Mesenchymal stem cell (in vitro differentiated cells and primary cell): ENCODE results near the gene KLC1.

Experiments used
- DNase-seq: peaks from one replicate; pipeline ENCODE4 v3.0.0-alpha.2; 2013
- H2AFZ ChIP-seq: one replicate; pipeline ENCODE4 v1.6.1; 2013; ENCODE audit warnings: low read depth, mild to moderate bottlenecking, control low read depth, inconsistent platforms, low read length, moderate library complexity
- H2AK5ac ChIP-seq: 2 replicates; pipeline ENCODE4 v1.6.1; 2013; ENCODE audit warnings: low read length, moderate library complexity, mild to moderate bottlenecking, inconsistent platforms; ENCODE audit not compliant: severe bottlenecking
- H2BK120ac ChIP-seq: one replicate; pipeline ENCODE4 v1.6.1; 2013; ENCODE audit warnings: low read depth, mild to moderate bottlenecking, inconsistent platforms, low read length, moderate library complexity
- H2BK12ac ChIP-seq, 2 experiments: one replicate each; pipeline ENCODE4 v1.6.1; 2013; ENCODE audit warnings: inconsistent platforms in 2 of 2, low read length in 2 of 2, mild to moderate bottlenecking in 2 of 2, moderate library complexity in 2 of 2, control low read depth in 1 of 2
- H2BK15ac ChIP-seq: one replicate; pipeline ENCODE4 v1.6.1; 2013; ENCODE audit warnings: mild to moderate bottlenecking, low read depth, inconsistent platforms; ENCODE audit not compliant: poor library complexity, severe bottlenecking
- H2BK5ac ChIP-seq: 2 replicates; pipeline ENCODE4 v1.6.1; 2013; ENCODE audit warnings: low read depth, mild to moderate bottlenecking, low read length, control low read depth, inconsistent platforms; ENCODE audit not compliant: poor library complexity, severe bottlenecking
- H3K14ac ChIP-seq, 2 experiments: one replicate each; pipeline ENCODE4 v1.6.1; 2013; ENCODE audit warnings: inconsistent platforms in 2 of 2, low read length in 2 of 2, control low read depth in 1 of 2, mild to moderate bottlenecking in 1 of 2, moderate library complexity in 1 of 2
- H3K18ac ChIP-seq, 2 experiments: one replicate each; pipeline ENCODE4 v1.6.1; 2013; ENCODE audit warnings: inconsistent platforms in 2 of 2, low read length in 2 of 2, control low read depth in 1 of 2, low read depth in 1 of 2, mild to moderate bottlenecking in 1 of 2
- H3K23ac ChIP-seq, 2 experiments: one replicate each; pipeline ENCODE4 v1.6.1; 2013; ENCODE audit warnings: inconsistent platforms in 2 of 2, low read length in 2 of 2, mild to moderate bottlenecking in 2 of 2, moderate library complexity in 2 of 2, control low read depth in 1 of 2
- H3K27ac ChIP-seq: 2 replicates; pipeline ENCODE4 v1.5.1; 2013; ENCODE audit warnings: mild to moderate bottlenecking, moderate library complexity, low read length, control low read depth, inconsistent platforms; ENCODE audit not compliant: poor library complexity, severe bottlenecking
- H3K27me3 ChIP-seq, 2 experiments: 2 replicates each; pipeline versions ENCODE4 v1.6.1 to v1.7.0; 2013; ENCODE audit warnings: low read length in 2 of 2, mild to moderate bottlenecking in 2 of 2, moderate library complexity in 2 of 2, control low read depth in 1 of 2, inconsistent platforms in 1 of 2; ENCODE audit not compliant: control insufficient read depth in 1 of 2, insufficient read depth in 1 of 2
- H3K36me3 ChIP-seq, 2 experiments: 2 replicates each; pipeline versions ENCODE4 v1.6.1 to v1.7.0; 2013; ENCODE audit warnings: low read length in 2 of 2, control low read depth in 1 of 2, inconsistent platforms in 1 of 2, low read depth in 1 of 2, mild to moderate bottlenecking in 1 of 2; ENCODE audit not compliant: insufficient read depth in 2 of 2, control insufficient read depth in 1 of 2
- H3K4ac ChIP-seq, 2 experiments: one replicate each; pipeline ENCODE4 v1.6.1; 2013; ENCODE audit warnings: inconsistent platforms in 2 of 2, low read length in 2 of 2, mild to moderate bottlenecking in 2 of 2, moderate library complexity in 2 of 2, control low read depth in 1 of 2, low read depth in 1 of 2
- H3K4me1 ChIP-seq: 2 replicates; pipeline ENCODE4 v1.6.1; 2013; ENCODE audit warnings: low read depth, low read length, control low read depth; ENCODE audit not compliant: control insufficient read depth, insufficient read depth
- H3K4me2 ChIP-seq: 2 replicates; pipeline ENCODE4 v1.6.1; 2013; ENCODE audit warnings: low read length, mild to moderate bottlenecking, inconsistent platforms; ENCODE audit not compliant: poor library complexity, severe bottlenecking
- H3K4me3 ChIP-seq, 2 experiments: 2 replicates each; pipeline versions ENCODE4 v1.5.1 to v1.7.0; 2013; ENCODE audit warnings: low read length in 2 of 2, mild to moderate bottlenecking in 2 of 2, control low read depth in 1 of 2, low read depth in 1 of 2; ENCODE audit not compliant: insufficient read depth in 1 of 2
- H3K79me1 ChIP-seq: replicated peaks from 2 replicates; pipeline ENCODE4 v1.6.1; 2013; ENCODE audit warnings: mild to moderate bottlenecking, control low read depth, low read length, inconsistent platforms; ENCODE audit not compliant: poor library complexity, severe bottlenecking
- H3K9ac ChIP-seq: 2 replicates; pipeline ENCODE4 v1.7.0; 2013; ENCODE audit warnings: mild to moderate bottlenecking, low read length, moderate library complexity
- H3K9me3 ChIP-seq: 2 replicates; pipeline ENCODE4 v1.7.0; 2013; ENCODE audit warnings: mild to moderate bottlenecking, low read length; ENCODE audit not compliant: control insufficient read depth
- H4K8ac ChIP-seq: one replicate; pipeline ENCODE4 v1.6.1; 2013; ENCODE audit warnings: inconsistent platforms, mild to moderate bottlenecking, low read length, moderate library complexity
- H4K91ac ChIP-seq: one replicate; pipeline ENCODE4 v1.6.1; 2013; ENCODE audit warnings: mild to moderate bottlenecking, low read length, inconsistent platforms
- WGBS: methylation state at CpG from one replicate; pipeline ENCODE4 v1.1.7; 2013; ENCODE audit warnings: mixed read lengths; 5-methylcytosine and 5-hydroxymethylcytosine counted together

KLC1 gene

GRCh38 chr14:103627073-103628025 lies 1.7 kb upstream of the KLC1 start:
- Histone ChIP-seq H4K8ac (no peak overlapping the region), H3K79me1 (no peaks in the 10 kb centered on the region), H3K9me3 (no peaks in the 10 kb centered on the region), H3K9ac (peak overlapping the region; percentile 98), H3K27ac (peak overlapping the region; percentile 39), H2BK15ac (peak overlapping the region; percentile 60), H2BK5ac (no peak overlapping the region), H3K18ac (peak overlapping the region; percentile 11 to 87), H3K36me3 (peaks cover 0 to 5% of the 10 kb centered on the region in 2 experiments), H2BK120ac (no peak overlapping the region), H2BK12ac (peak overlapping the region in 1 of 2 experiments; percentile 87), H3K4me1 (peaks cover 26% of the 10 kb centered on the region), H2AFZ (no peak overlapping the region), H3K27me3 (no peaks in the 10 kb centered on the region), H2AK5ac (peak overlapping the region; percentile 75), H3K4me3 (no peak overlapping the region), H3K4me2 (no peak overlapping the region), H4K91ac (peak overlapping the region; percentile 85), H3K23ac (peak overlapping the region in 1 of 2 experiments; percentile 11), H3K14ac (no peak overlapping the region), H3K4ac (peak overlapping the region in 1 of 2 experiments; percentile 19)
- DNase-seq: no peak
- WGBS: 90% methylated on average over 16 of the region's 16 CpGs

- peak overlapping the region; percentile 73 for H4K91ac ChIP-seq
- peak overlapping the region; percentile 59 for H2AK5ac ChIP-seq
- peak; percentile 90 for DNase-seq
- H3K9ac ChIP-seq: peak overlapping the region; percentile 98
- no peaks in the 10 kb centered on the region for H3K9me3 ChIP-seq
- peak overlapping the region; percentile 95 for H2BK120ac ChIP-seq
- H2BK15ac ChIP-seq: peak overlapping the region; percentile 60
- H3K14ac ChIP-seq: no peak overlapping the region
- H2BK5ac ChIP-seq: peak overlapping the region; percentile 94
- H3K4ac ChIP-seq: peak overlapping the region; percentile 86 to 95
- H4K8ac ChIP-seq: peak overlapping the region; percentile 98
- no peaks in the 10 kb centered on the region for H3K27me3 ChIP-seq
- peak overlapping the region; percentile 76 for H3K4me2 ChIP-seq
- peaks cover 28% of the 10 kb centered on the region for H3K4me1 ChIP-seq
- 6% methylated on average over 23 of the region's 31 CpGs for WGBS
- H3K23ac ChIP-seq: peak overlapping the region in 1 of 2 experiments; percentile 54
- H3K18ac ChIP-seq: peak overlapping the region; percentile 96 to 98
- H2AFZ ChIP-seq: peak overlapping the region; percentile 64
- H2BK12ac ChIP-seq: no peak overlapping the region
- peak overlapping the region; percentile 91 for H3K27ac ChIP-seq
- no peaks in the 10 kb centered on the region for H3K79me1 ChIP-seq
- peak overlapping the region; percentile 92 to 99 for H3K4me3 ChIP-seq
- peaks cover 5 to 13% of the 10 kb centered on the region in 2 experiments for H3K36me3 ChIP-seq
Measured at GRCh38 chr14:103628221-103628683, 759 bp upstream of the KLC1 start.

GRCh38 chr14:103629503-103630121 lies 601 bp downstream of the KLC1 start:
- Histone ChIP-seq H4K8ac (peak overlapping the region; percentile 88), H3K23ac (peak overlapping the region; percentile 90 to 98), H3K4me2 (peak overlapping the region; percentile 36), H3K18ac (peak overlapping the region; percentile 96 to 98), H3K27ac (peak overlapping the region; percentile 16), H3K9me3 (no peaks in the 10 kb centered on the region), H2BK15ac (peak overlapping the region; percentile 97), H2BK5ac (peak overlapping the region; percentile 63), H4K91ac (peak overlapping the region; percentile 99), H3K36me3 (peaks cover 9 to 16% of the 10 kb centered on the region in 2 experiments), H2BK12ac (peak overlapping the region in 1 of 2 experiments; percentile 74), H3K4ac (peak overlapping the region; percentile 96 to 99), H3K14ac (peak overlapping the region in 1 of 2 experiments; percentile 99), H3K79me1 (no peaks in the 10 kb centered on the region), H2BK120ac (peak overlapping the region; percentile 78), H3K4me3 (peak overlapping the region; percentile 92 to 99), H3K4me1 (peaks cover 27% of the 10 kb centered on the region), H2AFZ (peak overlapping the region; percentile 72), H3K9ac (peak overlapping the region; percentile 98), H2AK5ac (no peak overlapping the region), H3K27me3 (no peaks in the 10 kb centered on the region)
- peak; percentile 24 for DNase-seq
- WGBS: 1% methylated on average over 63 of the region's 71 CpGs
